Dermis microvascular lymphatic vessel endothelial cell (primary cell): ENCODE results near the gene LUZP1. TPM values are rescaled to one million over a fixed set of nuclear protein-coding genes. Genes with fewer than 3 reads are reported as not detected.

Source experiments
- DNase-seq, 2 donors: peaks; one replicate each; pipeline versions ENCODE4 v3.0.0 to v3.0.0-alpha.2; 2010; ENCODE audit warnings: low read depth in 2 of 2
- total RNA-seq: library from RNA; depleted of rRNA; stranded (reverse); fragments of >200 nt; gene quantifications from 2 replicates; pipeline ENCODE4 v1.2.1, GENCODE V29; 2014

Gene LUZP1
- total RNA-seq, 1 donor from 2014 or later, result 29.1 TPM

- DNase-seq, result no peak
Measured at GRCh38 chr1:23088027-23088426, 80.6 kb downstream of the LUZP1 start.

GRCh38 chr1:23085696-23086095 lies 83.0 kb downstream of the LUZP1 start:
- no peak for DNase-seq

- DNase-seq, result no peak
Measured at GRCh38 chr1:23084880-23085279, 83.8 kb downstream of the LUZP1 start.

- DNase-seq, result peak in 1 of 2 donors; percentile 24
Measured at GRCh38 chr1:23083714-23084480, 84.8 kb downstream of the LUZP1 start.

- DNase-seq, result no peak
Measured at GRCh38 chr1:23081376-23081775, 87.3 kb downstream of the LUZP1 start.

GRCh38 chr1:23080885-23081284 lies 87.8 kb downstream of the LUZP1 start:
- no peak for DNase-seq

- no peak for DNase-seq
Measured at GRCh38 chr1:23079025-23079424, 89.6 kb downstream of the LUZP1 start.

- DNase-seq, result no peak
Measured at GRCh38 chr1:23074012-23074411, 94.6 kb downstream of the LUZP1 start.

- no peak for DNase-seq
Measured at GRCh38 chr1:23069675-23070074, 99.0 kb downstream of the LUZP1 start.

GRCh38 chr1:23069149-23069548 lies 99.5 kb downstream of the LUZP1 start:
- DNase-seq, result no peak

GRCh38 chr1:23066075-23066474 lies 102.6 kb downstream of the LUZP1 start:
- DNase-seq, result no peak

GRCh38 chr1:23065385-23065784 lies 103.3 kb downstream of the LUZP1 start:
- no peak for DNase-seq

GRCh38 chr1:23062271-23062670 lies 106.4 kb downstream of the LUZP1 start:
- DNase-seq, result no peak

- no peak for DNase-seq
Measured at GRCh38 chr1:23057301-23057700, 111.4 kb downstream of the LUZP1 start.

GRCh38 chr1:23051290-23051909 lies 117.3 kb downstream of the LUZP1 start:
- DNase-seq, result no peak

- no peak for DNase-seq
Measured at GRCh38 chr1:23050201-23050600, 118.5 kb downstream of the LUZP1 start.

GRCh38 chr1:23044035-23044434 lies 124.6 kb downstream of the LUZP1 start:
- no peak for DNase-seq

GRCh38 chr1:23040509-23040908 lies 128.1 kb downstream of the LUZP1 start:
- no peak for DNase-seq

- DNase-seq, result no peak
Measured at GRCh38 chr1:23039308-23039826, 129.3 kb downstream of the LUZP1 start.

GRCh38 chr1:23037081-23037740 lies 131.4 kb downstream of the LUZP1 start:
- no peak for DNase-seq

GRCh38 chr1:23035823-23036452 lies 132.7 kb downstream of the LUZP1 start:
- DNase-seq, result no peak
